Central memory CD8-positive, alpha-beta T cell (primary cell): ENCODE measurements around the gene PTPRM.

ENCODE experiments used
- ATAC-seq: fragments of 150-1000 bp; cut with Tn5 transposase; replicated peaks from 2 replicates; pipeline ENCODE4 v1.10.0; 2022; ENCODE audit warnings: mild to moderate bottlenecking, moderate FRiP score, moderate number of reproducible peaks; ENCODE audit not compliant: poor library complexity, severe bottlenecking; ENCODE audit errors: extremely low read depth
- DNase-seq, 2 donors: peaks; one replicate each; pipeline ENCODE4 v3.0.0; 2021; ENCODE audit warnings: low spot score in 2 of 2
- H3K27ac Mint-ChIP-seq: one replicate; pipeline ENCODE4 v1.8.0; 2022; ENCODE audit warnings: low read depth, mild to moderate bottlenecking, moderate library complexity, mixed read lengths
- H3K27me3 Mint-ChIP-seq: one replicate; pipeline ENCODE4 v1.8.0; 2022; ENCODE audit warnings: mixed read lengths
- H3K36me3 Mint-ChIP-seq: one replicate; pipeline ENCODE4 v1.8.0; 2022; ENCODE audit warnings: mild to moderate bottlenecking, moderate library complexity, mixed read lengths; ENCODE audit not compliant: insufficient read depth
- H3K4me1 Mint-ChIP-seq: one replicate; pipeline ENCODE4 v1.8.0; 2022; ENCODE audit warnings: mixed read lengths
- H3K4me3 Mint-ChIP-seq: one replicate; pipeline ENCODE4 v1.8.0; 2022; ENCODE audit warnings: mild to moderate bottlenecking, moderate library complexity, mixed read lengths
- H3K9me3 Mint-ChIP-seq: one replicate; pipeline ENCODE4 v1.8.0; 2022; ENCODE audit warnings: mixed read lengths

The PTPRM gene

DNA sequence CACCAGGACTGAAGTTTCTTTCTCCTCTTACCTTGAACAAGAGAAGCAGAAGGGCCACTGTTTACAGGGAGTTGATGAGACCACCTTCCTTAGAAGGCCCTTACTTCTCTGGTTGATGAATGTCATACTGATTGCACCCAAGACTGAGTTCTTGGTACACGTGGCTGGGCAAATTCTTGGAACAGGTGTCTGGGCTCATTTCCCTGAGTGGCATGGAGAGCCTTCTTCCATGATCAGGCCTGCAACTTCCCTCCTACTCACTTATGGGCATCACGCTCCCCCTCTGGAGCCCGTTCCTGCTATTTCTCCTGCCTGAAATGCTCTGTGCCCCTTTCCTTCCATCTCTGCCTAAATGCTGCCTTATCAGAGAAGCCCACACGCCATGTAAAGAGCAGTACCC, 110.3 kb downstream of the PTPRM start:
- DNase-seq (no peak), ATAC-seq (no peak)
- H3K27ac Mint-ChIP-seq = no peak overlapping the region
- no peaks in the 10 kb centered on the region for H3K27me3 Mint-ChIP-seq
- peaks cover 2% of the 10 kb centered on the region for H3K9me3 Mint-ChIP-seq
- no peaks in the 10 kb centered on the region for H3K4me1 Mint-ChIP-seq
- H3K4me3 Mint-ChIP-seq = no peak overlapping the region
- no peaks in the 10 kb centered on the region for H3K36me3 Mint-ChIP-seq

DNA sequence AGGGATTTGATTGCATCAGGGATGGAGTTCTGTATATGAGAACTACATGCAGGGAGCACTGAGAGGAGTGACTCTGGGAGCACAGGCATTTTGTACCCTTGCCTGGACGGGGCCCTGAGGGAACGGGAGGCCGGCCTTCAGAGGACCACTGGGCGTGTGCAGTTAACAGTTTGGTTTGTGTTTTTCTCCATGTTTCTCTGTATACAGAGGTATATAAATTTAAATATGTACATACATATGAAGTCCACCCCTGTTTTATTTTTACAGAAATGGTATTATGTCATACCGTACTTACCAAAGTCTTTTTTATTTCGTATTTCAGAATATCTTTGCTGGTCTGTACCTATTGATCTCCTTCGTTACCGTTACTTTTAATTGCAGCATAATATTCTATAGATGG, 111.3 kb downstream of the PTPRM start:
- Mint-ChIP-seq H3K27me3 (no peaks in the 10 kb centered on the region), H3K27ac (no peak overlapping the region), H3K4me3 (no peak overlapping the region), H3K36me3 (no peaks in the 10 kb centered on the region), H3K4me1 (no peaks in the 10 kb centered on the region), H3K9me3 (no peaks in the 10 kb centered on the region)
- ATAC-seq = no peak
- no peak for DNase-seq

DNA sequence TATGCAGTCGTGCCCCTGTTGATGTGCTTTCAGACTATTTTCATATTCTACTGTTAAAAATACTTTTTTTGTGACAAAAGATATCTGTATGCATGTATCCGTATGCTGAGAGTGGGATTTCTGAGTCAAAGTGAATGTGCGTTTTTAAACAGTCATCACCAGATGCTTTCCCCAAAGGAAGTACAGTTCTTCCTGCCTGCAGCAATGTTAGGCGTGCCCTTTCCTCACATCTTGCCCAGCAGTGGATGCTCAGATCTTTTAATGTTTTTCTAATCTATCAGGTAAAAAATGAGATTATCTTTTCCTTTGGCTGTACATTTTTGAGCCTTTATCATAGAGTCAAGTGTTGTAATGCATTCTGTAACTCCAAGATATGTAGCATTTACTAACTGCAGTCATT, 111.7 kb downstream of the PTPRM start:
- Mint-ChIP-seq H3K4me3 (no peak overlapping the region), H3K4me1 (no peaks in the 10 kb centered on the region), H3K36me3 (no peaks in the 10 kb centered on the region), H3K27me3 (no peaks in the 10 kb centered on the region), H3K9me3 (no peaks in the 10 kb centered on the region), H3K27ac (no peak overlapping the region)
- no peak for ATAC-seq
- DNase-seq = no peak

DNA sequence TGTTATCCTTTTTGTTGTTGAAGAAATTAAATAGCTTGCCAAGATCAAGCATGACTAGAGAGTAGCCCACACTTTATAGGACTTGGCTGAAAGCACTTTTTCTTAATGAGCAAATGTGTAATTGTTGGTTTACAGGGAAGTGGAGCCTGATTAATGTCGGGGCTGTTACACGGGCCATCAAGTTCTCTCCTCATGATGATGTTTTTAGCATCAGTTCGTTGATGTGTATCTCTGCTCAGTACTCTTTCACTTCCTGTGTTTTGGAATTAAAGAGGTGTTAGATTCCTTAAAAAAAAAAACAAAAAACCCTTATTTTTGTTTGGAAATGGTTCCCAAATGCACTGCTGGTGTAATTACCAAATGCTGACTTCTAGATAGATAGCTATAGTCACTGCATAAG, 114.2 kb downstream of the PTPRM start:
- no peaks in the 10 kb centered on the region for H3K36me3 Mint-ChIP-seq
- H3K27ac Mint-ChIP-seq = no peak overlapping the region
- DNase-seq (no peak), ATAC-seq (no peak)
- H3K9me3 Mint-ChIP-seq = no peaks in the 10 kb centered on the region
- H3K27me3 Mint-ChIP-seq = no peaks in the 10 kb centered on the region
- no peak overlapping the region for H3K4me3 Mint-ChIP-seq
- no peaks in the 10 kb centered on the region for H3K4me1 Mint-ChIP-seq

DNA sequence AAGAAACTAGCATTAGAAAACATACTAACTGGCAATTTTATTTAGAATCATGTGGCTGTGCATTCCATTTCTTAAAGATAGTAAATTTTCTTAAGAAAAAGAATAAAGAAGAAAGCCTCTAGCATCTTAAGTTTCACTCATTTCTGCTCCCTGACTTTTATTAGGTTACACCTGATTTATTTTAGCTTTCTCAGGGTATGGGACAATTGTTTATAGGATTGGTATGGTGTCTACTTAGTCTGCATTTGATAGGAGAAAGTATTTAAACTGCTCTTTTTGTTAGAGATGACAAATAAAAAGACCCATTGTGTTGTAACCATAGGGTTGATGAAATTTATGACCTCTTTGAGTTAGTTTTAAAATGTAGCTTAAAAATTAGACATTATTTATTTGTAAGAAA, 115.2 kb downstream of the PTPRM start:
- no peak overlapping the region for H3K27ac Mint-ChIP-seq
- no peaks in the 10 kb centered on the region for H3K4me1 Mint-ChIP-seq
- H3K9me3 Mint-ChIP-seq = no peaks in the 10 kb centered on the region
- H3K4me3 Mint-ChIP-seq = no peak overlapping the region
- H3K36me3 Mint-ChIP-seq = no peaks in the 10 kb centered on the region
- DNase-seq (no peak), ATAC-seq (no peak)
- no peaks in the 10 kb centered on the region for H3K27me3 Mint-ChIP-seq

DNA sequence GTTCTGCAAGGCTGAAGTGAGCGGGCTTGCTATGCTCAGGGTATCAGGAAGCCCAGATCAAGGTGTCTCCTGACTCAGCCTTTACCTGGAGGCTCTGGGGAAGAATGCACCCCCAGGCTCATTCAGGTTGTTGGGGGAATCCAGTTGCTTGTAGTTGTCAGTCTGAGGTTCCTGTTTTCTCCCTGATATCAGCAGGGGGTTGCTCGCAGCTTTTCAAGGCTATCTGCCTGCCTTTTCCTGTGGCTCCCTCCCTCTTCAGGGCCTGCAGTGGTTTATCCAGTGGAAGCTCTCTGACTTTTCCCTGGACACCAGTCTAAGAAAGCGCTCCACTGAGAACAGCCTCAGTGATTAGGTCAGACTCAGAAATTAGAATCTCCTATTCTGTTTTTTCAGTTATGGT, 116.6 kb downstream of the PTPRM start:
- no peaks in the 10 kb centered on the region for H3K27me3 Mint-ChIP-seq
- ATAC-seq = no peak
- no peak overlapping the region for H3K27ac Mint-ChIP-seq
- no peak overlapping the region for H3K4me3 Mint-ChIP-seq
- H3K4me1 Mint-ChIP-seq = no peaks in the 10 kb centered on the region
- no peaks in the 10 kb centered on the region for H3K9me3 Mint-ChIP-seq
- no peak for DNase-seq
- H3K36me3 Mint-ChIP-seq = no peaks in the 10 kb centered on the region

DNA sequence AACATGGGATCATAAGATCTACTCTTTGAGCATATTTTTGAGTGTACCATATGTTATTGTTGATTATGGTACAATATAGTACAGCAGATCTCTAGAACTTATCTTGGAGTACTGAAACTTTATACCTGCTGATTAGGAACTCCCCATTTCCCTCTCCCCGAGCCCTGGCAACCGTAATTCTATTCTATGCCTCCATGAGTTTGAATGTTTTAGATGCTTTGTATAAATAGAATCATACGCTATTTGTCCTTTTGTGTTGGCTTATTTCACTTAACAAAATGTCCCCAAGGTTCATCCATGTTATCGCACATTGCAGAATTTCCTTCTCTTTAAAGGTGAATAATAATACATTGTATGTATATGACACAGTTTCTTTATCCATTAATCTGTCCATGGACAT, 117.2 kb downstream of the PTPRM start:
- DNase-seq (no peak), ATAC-seq (no peak)
- no peaks in the 10 kb centered on the region for H3K36me3 Mint-ChIP-seq
- H3K27me3 Mint-ChIP-seq = no peaks in the 10 kb centered on the region
- H3K27ac Mint-ChIP-seq = no peak overlapping the region
- no peaks in the 10 kb centered on the region for H3K9me3 Mint-ChIP-seq
- no peak overlapping the region for H3K4me3 Mint-ChIP-seq
- no peaks in the 10 kb centered on the region for H3K4me1 Mint-ChIP-seq

DNA sequence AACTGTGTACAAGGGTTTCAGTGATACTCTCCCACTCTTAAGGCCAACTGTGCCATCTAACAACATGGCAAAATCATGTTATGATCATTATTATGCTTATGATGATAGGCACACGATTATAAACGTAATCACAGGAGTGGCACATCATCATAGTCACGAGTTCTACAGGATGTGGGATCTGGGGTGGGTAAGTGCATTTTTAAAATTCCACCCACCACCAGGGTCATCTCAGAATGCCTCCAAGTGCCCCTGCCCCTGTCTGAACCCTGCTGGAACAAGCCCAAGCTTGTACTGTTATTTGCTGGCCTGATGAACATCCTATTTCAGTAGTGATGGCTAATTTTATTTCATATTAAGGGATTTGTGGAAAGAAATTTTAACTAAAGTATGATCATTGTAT, 117.8 kb downstream of the PTPRM start:
- Mint-ChIP-seq H3K27ac (no peak overlapping the region), H3K36me3 (no peaks in the 10 kb centered on the region), H3K4me3 (no peak overlapping the region), H3K4me1 (no peaks in the 10 kb centered on the region), H3K27me3 (no peaks in the 10 kb centered on the region), H3K9me3 (no peaks in the 10 kb centered on the region)
- DNase-seq (no peak), ATAC-seq (no peak)

DNA sequence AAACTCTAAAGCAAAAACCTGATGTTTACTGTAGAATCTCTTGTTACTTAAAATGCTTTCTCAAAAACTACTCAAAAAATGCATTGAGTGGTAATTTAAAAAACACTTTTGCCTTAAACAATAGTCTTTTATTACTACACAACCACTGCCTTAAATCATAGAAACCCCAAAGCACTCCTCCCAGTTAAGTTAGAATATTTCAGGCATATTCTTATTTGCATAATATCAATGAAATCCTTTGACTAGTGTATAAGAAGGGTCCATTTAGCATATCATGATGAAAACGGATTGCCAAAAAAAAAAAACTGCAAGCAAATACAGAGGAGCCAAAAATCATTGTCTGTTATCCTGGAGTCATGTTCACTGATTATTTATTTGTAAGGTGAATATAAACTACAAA, 119.2 kb downstream of the PTPRM start:
- no peaks in the 10 kb centered on the region for H3K4me1 Mint-ChIP-seq
- H3K4me3 Mint-ChIP-seq = no peak overlapping the region
- H3K27me3 Mint-ChIP-seq = no peaks in the 10 kb centered on the region
- no peak overlapping the region for H3K27ac Mint-ChIP-seq
- ATAC-seq = no peak
- no peak for DNase-seq
- no peaks in the 10 kb centered on the region for H3K36me3 Mint-ChIP-seq
- H3K9me3 Mint-ChIP-seq = no peaks in the 10 kb centered on the region

DNA sequence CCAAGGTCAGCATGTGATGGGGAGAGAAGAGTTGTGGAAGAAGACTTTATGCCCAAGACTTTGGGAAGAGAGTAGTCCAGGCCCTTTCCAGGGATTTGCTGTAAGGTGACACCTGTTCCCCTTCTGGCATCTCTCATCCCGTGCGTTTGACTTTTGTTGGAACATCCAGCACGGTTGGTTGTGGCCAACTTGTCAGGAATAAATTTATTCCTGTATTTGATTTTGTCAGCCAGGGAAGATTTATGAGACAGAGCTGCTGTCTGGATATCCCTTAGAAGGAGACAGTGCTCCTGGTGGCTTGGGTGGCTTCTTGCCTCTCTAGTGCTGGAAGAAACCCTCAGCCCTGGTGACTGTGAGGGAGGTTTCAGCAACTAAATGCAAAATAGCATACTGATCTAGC, 121.5 kb downstream of the PTPRM start:
- no peak overlapping the region for H3K27ac Mint-ChIP-seq
- DNase-seq (no peak), ATAC-seq (no peak)
- no peaks in the 10 kb centered on the region for H3K36me3 Mint-ChIP-seq
- H3K4me1 Mint-ChIP-seq = no peaks in the 10 kb centered on the region
- no peak overlapping the region for H3K4me3 Mint-ChIP-seq
- H3K9me3 Mint-ChIP-seq = no peaks in the 10 kb centered on the region
- no peaks in the 10 kb centered on the region for H3K27me3 Mint-ChIP-seq

DNA sequence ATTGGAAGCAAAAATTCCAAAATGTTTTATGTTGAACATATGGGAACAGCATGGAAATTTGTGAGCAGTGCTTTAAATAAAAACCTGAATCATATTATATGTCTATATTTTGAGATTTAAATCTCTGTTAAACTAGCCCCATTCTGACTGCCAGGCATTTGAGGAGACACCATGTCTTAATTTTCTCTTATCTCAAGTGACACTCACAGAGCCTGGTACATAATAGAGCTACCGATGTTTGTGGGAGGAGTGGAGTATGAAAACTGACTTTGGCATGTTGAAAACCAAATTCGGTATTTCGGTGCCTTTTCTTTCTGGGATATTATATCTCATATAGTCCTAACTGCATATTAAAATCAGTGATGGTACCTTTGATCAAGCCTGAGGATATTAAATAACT, 124.1 kb downstream of the PTPRM start:
- H3K4me1 Mint-ChIP-seq = no peaks in the 10 kb centered on the region
- H3K4me3 Mint-ChIP-seq = no peak overlapping the region
- ATAC-seq = no peak
- H3K9me3 Mint-ChIP-seq = no peaks in the 10 kb centered on the region
- no peak for DNase-seq
- no peaks in the 10 kb centered on the region for H3K27me3 Mint-ChIP-seq
- no peak overlapping the region for H3K27ac Mint-ChIP-seq
- no peaks in the 10 kb centered on the region for H3K36me3 Mint-ChIP-seq

DNA sequence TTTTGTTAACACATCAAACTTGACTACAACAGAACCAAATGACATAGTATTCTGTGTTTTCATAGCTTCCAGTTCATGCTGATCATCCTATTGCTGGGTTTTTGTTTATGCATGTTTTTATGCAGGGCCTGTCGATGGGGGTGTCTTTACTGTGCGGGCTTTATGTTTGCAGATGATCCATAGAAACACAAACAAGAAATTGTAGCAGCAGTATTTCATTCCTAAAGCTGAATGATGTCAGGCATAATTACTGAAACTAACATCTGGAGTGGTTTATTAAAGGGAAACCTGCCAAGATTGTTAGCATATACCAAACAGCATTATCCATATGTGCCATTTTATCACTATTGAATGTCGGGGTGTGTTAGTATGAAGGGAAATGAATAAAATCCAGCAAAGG, 129.7 kb downstream of the PTPRM start:
- H3K4me1 Mint-ChIP-seq = no peaks in the 10 kb centered on the region
- H3K9me3 Mint-ChIP-seq = no peaks in the 10 kb centered on the region
- no peak for ATAC-seq
- H3K36me3 Mint-ChIP-seq = no peaks in the 10 kb centered on the region
- H3K4me3 Mint-ChIP-seq = no peak overlapping the region
- no peak overlapping the region for H3K27ac Mint-ChIP-seq
- DNase-seq = no peak
- no peaks in the 10 kb centered on the region for H3K27me3 Mint-ChIP-seq

DNA sequence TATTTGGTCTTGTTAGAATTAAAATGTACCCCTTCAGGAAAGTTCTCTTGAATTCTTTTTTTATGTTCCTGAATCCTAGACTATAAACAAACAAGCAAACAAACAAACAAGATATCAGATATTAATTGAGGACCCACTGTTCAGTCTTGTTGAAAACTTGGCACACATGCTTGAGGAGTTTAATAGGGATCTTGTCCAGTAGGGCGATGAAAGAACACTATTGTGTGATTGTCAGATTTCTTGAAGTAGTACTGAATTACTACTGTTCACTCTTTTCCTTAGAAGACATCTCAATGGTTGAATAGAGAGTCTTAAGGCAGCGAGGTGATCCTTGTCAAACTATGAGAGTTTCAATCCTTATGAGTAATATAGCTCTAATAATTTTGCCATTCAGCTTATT, 130.2 kb downstream of the PTPRM start:
- DNase-seq (no peak), ATAC-seq (no peak)
- H3K27me3 Mint-ChIP-seq = no peaks in the 10 kb centered on the region
- no peaks in the 10 kb centered on the region for H3K4me1 Mint-ChIP-seq
- no peak overlapping the region for H3K4me3 Mint-ChIP-seq
- no peaks in the 10 kb centered on the region for H3K9me3 Mint-ChIP-seq
- no peak overlapping the region for H3K27ac Mint-ChIP-seq
- H3K36me3 Mint-ChIP-seq = no peaks in the 10 kb centered on the region

DNA sequence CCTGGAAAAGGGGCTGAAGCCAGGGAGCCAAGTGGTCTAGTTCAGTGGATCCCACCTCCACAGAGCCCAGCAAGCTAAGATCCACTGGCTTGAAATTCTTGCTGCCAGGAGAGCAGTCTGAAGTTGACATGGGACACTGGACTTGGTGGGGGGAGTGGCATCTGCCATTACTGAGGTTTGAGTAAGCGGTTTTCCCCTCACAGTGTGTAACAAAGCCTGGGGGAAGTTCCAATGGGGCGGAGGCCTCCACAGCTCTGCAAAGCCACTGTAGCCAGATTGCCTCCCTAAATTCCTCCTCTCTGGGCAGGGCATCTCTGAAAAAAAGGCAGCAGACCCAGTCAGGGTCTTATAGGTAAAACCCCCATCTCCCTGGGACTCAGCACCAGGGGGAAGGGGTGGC, 144.4 kb downstream of the PTPRM start:
- H3K36me3 Mint-ChIP-seq = no peaks in the 10 kb centered on the region
- ATAC-seq (no peak), DNase-seq (no peak)
- H3K27ac Mint-ChIP-seq = no peak overlapping the region
- H3K4me3 Mint-ChIP-seq = no peak overlapping the region
- H3K4me1 Mint-ChIP-seq = no peaks in the 10 kb centered on the region
- peaks cover 19% of the 10 kb centered on the region for H3K9me3 Mint-ChIP-seq
- H3K27me3 Mint-ChIP-seq = peaks cover 19% of the 10 kb centered on the region
